MV-4-11 (cell line): ENCODE measurements around the gene FEN1.

Source experiments
- DNase-seq: peaks from one replicate; lab custom pipeline; 2025; lab: John Stamatoyannopoulos, UW

FEN1 gene

GRCh38 chr11:61775606-61776554 lies 16.8 kb upstream of the FEN1 start:
- DNase-seq = no peak

- peak; percentile 67 for DNase-seq
Observed at GRCh38 chr11:61776561-61777075, 16.1 kb upstream of the FEN1 start.

- DNase-seq = no peak
Observed at GRCh38 chr11:61777234-61778090, 15.2 kb upstream of the FEN1 start.

- DNase-seq = no peak
Observed at GRCh38 chr11:61778357-61778886, 14.3 kb upstream of the FEN1 start.

GRCh38 chr11:61778920-61779650 lies 13.6 kb upstream of the FEN1 start:
- DNase-seq = no peak

GRCh38 chr11:61779666-61780525 lies 12.8 kb upstream of the FEN1 start:
- DNase-seq = no peak

GRCh38 chr11:61780581-61781162 lies 12.0 kb upstream of the FEN1 start:
- no peak for DNase-seq

GRCh38 chr11:61781585-61781984 lies 11.1 kb upstream of the FEN1 start:
- no peak for DNase-seq

GRCh38 chr11:61782299-61782698 lies 10.4 kb upstream of the FEN1 start:
- no peak for DNase-seq

- no peak for DNase-seq
Observed at GRCh38 chr11:61782841-61783240, 9.9 kb upstream of the FEN1 start.

GRCh38 chr11:61783717-61784505 lies 8.8 kb upstream of the FEN1 start:
- DNase-seq = no peak

GRCh38 chr11:61784506-61784805 lies 8.3 kb upstream of the FEN1 start:
- no peak for DNase-seq

- no peak for DNase-seq
Observed at GRCh38 chr11:61785837-61786402, 6.8 kb upstream of the FEN1 start.

- DNase-seq = peak; percentile 28
Observed at GRCh38 chr11:61787928-61788491, 4.7 kb upstream of the FEN1 start.

- DNase-seq = peak; percentile 56
Observed at GRCh38 chr11:61791737-61792309, 888 bp upstream of the FEN1 start.

- no peak for DNase-seq
Observed at GRCh38 chr11:61793083-61793828, 545 bp downstream of the FEN1 start.

- DNase-seq = no peak
Observed at GRCh38 chr11:61793829-61794204, 1.1 kb downstream of the FEN1 start.

GRCh38 chr11:61794579-61794978 lies 1.9 kb downstream of the FEN1 start:
- DNase-seq = no peak
